ENCODE data around the gene ETFA.

ETFA gene

DNA sequence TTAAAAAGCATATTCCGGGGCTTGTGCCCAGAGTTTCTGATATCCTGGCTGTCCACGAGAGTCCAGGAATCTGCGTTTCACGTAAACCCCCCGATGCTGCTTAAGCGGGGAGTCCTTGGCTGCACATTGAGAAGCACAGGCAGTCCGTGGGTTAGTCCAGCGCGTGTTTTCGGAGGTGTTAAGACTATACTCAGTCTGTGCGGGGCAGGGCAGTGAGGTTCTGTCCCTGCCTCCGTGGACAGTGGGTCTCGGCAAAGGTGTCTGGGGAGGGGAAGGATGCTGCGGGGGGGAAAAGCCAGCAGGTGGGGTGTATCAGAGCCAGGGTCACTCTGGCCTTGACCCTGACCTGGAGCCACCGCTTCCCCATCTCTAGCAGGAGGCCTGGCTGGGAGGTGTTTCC is 145.3 kb downstream of the ETFA start:
- no peak for DNase-seq (ENCODE audit: low read depth)
- no peak overlapping the region for H3K4me3 ChIP-seq (ENCODE audit: low read depth, low read length)
- TF ChIP-seq, protein P1, sequence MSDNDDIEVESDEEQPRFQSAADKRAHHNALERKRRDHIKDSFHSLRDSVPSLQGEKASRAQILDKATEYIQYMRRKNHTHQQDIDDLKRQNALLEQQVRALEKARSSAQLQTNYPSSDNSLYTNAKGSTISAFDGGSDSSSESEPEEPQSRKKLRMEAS (IDR thresholded peaks at IDR 0.05; ENCODE audit: low read depth, low read length): no peak
- TF ChIP-seq MYC (IDR thresholded peaks at IDR 0.05; ENCODE audit: low read depth, low read length) (no peak), POLR2A (IDR thresholded peaks at IDR 0.05; ENCODE audit: extremely low read depth, insufficient read length) (no peak), CTCF (IDR thresholded peaks at IDR 0.05; ENCODE audit: low read depth, low read length) (no peak)
